IMR-90 (cell line): Measurements from ENCODE around the gene CALU. TPM values are rescaled to one million over a fixed set of nuclear protein-coding genes. Genes with fewer than 3 reads are reported as not detected.

Source experiments
- ATAC-seq: fragments of 200-7000 bp; cut with Tn5 transposase; 2 replicates; pipeline ENCODE4 v1.9.1; 2020; ENCODE audit warnings: low read depth, mild to moderate bottlenecking, moderate library complexity
- BruUV-seq: library from RNA; stranded (reverse); fragments of 400-500 nt; replicated peaks from 2 replicates; lab custom pipeline; 2021; lab: Mats Ljungman, UMichigan
- CTCF ChIA-PET: fragments of 300-600 bp; formaldehyde crosslinking; extraction: SDS; loops from one replicate; lab custom pipeline; 2021; ENCODE audit warnings: antibody characterized with exemption; lab: Yijun Ruan, JAX
- POLR2A ChIA-PET: fragments of 300-600 bp; sonication (Branson Sonifier 250); formaldehyde crosslinking; loops from one replicate; lab custom pipeline; 2022; ENCODE audit warnings: antibody characterized with exemption; ENCODE audit not compliant: unreplicated experiment; lab: Charles Lee
- DNase-seq: peaks from one replicate; pipeline ENCODE4 v3.0.0; 2013
- H2AFZ ChIP-seq: replicated peaks from 2 replicates; pipeline ENCODE3; 2013; ENCODE audit warnings: low read length, mild to moderate bottlenecking; ENCODE audit not compliant: poor library complexity
- H2AK5ac ChIP-seq: 2 replicates; pipeline ENCODE4 v1.6.1; 2013; ENCODE audit warnings: low read depth, low read length, inconsistent platforms
- H2AK9ac ChIP-seq: replicated peaks from 2 replicates; pipeline ENCODE3; 2013; ENCODE audit warnings: mild to moderate bottlenecking, low read depth, low read length, moderate library complexity; ENCODE audit not compliant: poor library complexity
- H2BK120ac ChIP-seq: 2 replicates; pipeline ENCODE4 v1.6.1; 2013; ENCODE audit warnings: low read depth, low read length, inconsistent platforms
- H2BK15ac ChIP-seq: 3 replicates; pipeline ENCODE4 v1.6.1; 2013; ENCODE audit warnings: low read depth, low read length, inconsistent platforms
- H2BK20ac ChIP-seq: 2 replicates; pipeline ENCODE4 v1.6.1; 2013; ENCODE audit warnings: low read depth, mild to moderate bottlenecking, inconsistent platforms, low read length, moderate library complexity
- H2BK5ac ChIP-seq: 2 replicates; pipeline ENCODE4 v1.6.1; 2013; ENCODE audit warnings: mild to moderate bottlenecking, low read depth, low read length, inconsistent platforms; ENCODE audit not compliant: poor library complexity, severe bottlenecking
- H3K14ac ChIP-seq: replicated peaks from 2 replicates; pipeline ENCODE4 v1.6.1; 2013; ENCODE audit warnings: low read depth, low read length, inconsistent platforms
- H3K18ac ChIP-seq: 2 replicates; pipeline ENCODE4 v1.6.1; 2013; ENCODE audit warnings: low read depth, low read length, control low read depth
- H3K23ac ChIP-seq: 2 replicates; pipeline ENCODE4 v1.6.1; 2013; ENCODE audit warnings: low read depth, low read length, inconsistent platforms
- H3K27ac ChIP-seq: 2 replicates; pipeline ENCODE4 v1.5.1; 2013; ENCODE audit warnings: mild to moderate bottlenecking, control low read depth, low read length; ENCODE audit not compliant: insufficient read depth
- H3K27me3 ChIP-seq: 2 replicates; pipeline ENCODE4 v1.6.1; 2013; ENCODE audit warnings: low read length; ENCODE audit not compliant: control insufficient read depth, insufficient read depth
- H3K36me3 ChIP-seq: 2 replicates; pipeline ENCODE4 v1.6.1; 2013; ENCODE audit warnings: low read length, mixed read lengths; ENCODE audit not compliant: control insufficient read depth, insufficient read depth
- H3K4ac ChIP-seq: 2 replicates; pipeline ENCODE4 v1.6.1; 2013; ENCODE audit warnings: low read depth, low read length, inconsistent platforms
- H3K4me1 ChIP-seq: 2 replicates; pipeline ENCODE4 v1.6.1; 2013; ENCODE audit warnings: low read length, mixed read lengths; ENCODE audit not compliant: control insufficient read depth, insufficient read depth
- H3K4me2 ChIP-seq: 2 replicates; pipeline ENCODE4 v1.6.1; 2013; ENCODE audit warnings: low read depth, mild to moderate bottlenecking, control low read depth, low read length, moderate library complexity
- H3K4me3 ChIP-seq: 2 replicates; pipeline ENCODE4 v1.5.1; 2013; ENCODE audit warnings: low read depth, mild to moderate bottlenecking, control low read depth, low read length, moderate library complexity; ENCODE audit not compliant: insufficient read depth
- H3K56ac ChIP-seq: 2 replicates; pipeline ENCODE4 v1.6.1; 2013; ENCODE audit warnings: low read length, inconsistent platforms; ENCODE audit not compliant: insufficient read depth; ENCODE audit errors: extremely low read depth
- H3K79me1 ChIP-seq, 2 experiments: 2 replicates each; pipeline ENCODE4 v1.6.1; 2013; ENCODE audit warnings: low read length in 2 of 2, inconsistent platforms in 1 of 2, low read depth in 1 of 2
- H3K9ac ChIP-seq: 2 replicates; pipeline ENCODE4 v1.6.1; 2013; ENCODE audit warnings: low read depth, low read length, control low read depth
- H3K9me1 ChIP-seq: 2 replicates; pipeline ENCODE4 v1.6.1; 2013; ENCODE audit warnings: low read length, inconsistent platforms; ENCODE audit not compliant: insufficient read depth
- H3K9me3 ChIP-seq: 2 replicates; pipeline ENCODE4 v1.6.1; 2013; ENCODE audit warnings: low read length; ENCODE audit not compliant: control insufficient read depth, insufficient read depth
- H4K20me1 ChIP-seq: 2 replicates; pipeline ENCODE4 v1.6.1; 2013; ENCODE audit warnings: low read length, inconsistent platforms; ENCODE audit not compliant: insufficient read depth
- H4K5ac ChIP-seq: 2 replicates; pipeline ENCODE4 v1.6.1; 2013; ENCODE audit warnings: mild to moderate bottlenecking, low read depth, low read length, control low read depth
- H4K8ac ChIP-seq, 2 experiments: 2 replicates each; pipeline ENCODE4 v1.6.1; 2013; ENCODE audit warnings: low read depth in 2 of 2, low read length in 2 of 2, control low read depth in 1 of 2, inconsistent platforms in 1 of 2
- H4K91ac ChIP-seq: 2 replicates; pipeline ENCODE4 v1.6.1; 2013; ENCODE audit warnings: low read depth, low read length, inconsistent platforms; ENCODE audit not compliant: insufficient read depth
- BHLHE40 ChIP-seq: fragments of 150-350 bp; IDR thresholded peaks from 2 replicates; pipeline ENCODE4 v1.6.1; 2016; ENCODE audit warnings: mild to moderate bottlenecking, low read depth, low read length
- CEBPB ChIP-seq: IDR thresholded peaks from 2 replicates; pipeline ENCODE4 v1.6.1; 2012; ENCODE audit warnings: low read depth, low read length, improper control_type of control experiment
- CTCF ChIP-seq: conservative IDR thresholded peaks from 2 replicates; pipeline ENCODE4 v1.5.1; 2012; ENCODE audit warnings: mild to moderate bottlenecking, low read depth, low read length, improper control_type of control experiment
- FOS ChIP-seq: fragments of 150-350 bp; IDR thresholded peaks from 2 replicates; pipeline ENCODE4 v1.6.1; 2016; ENCODE audit warnings: low read depth, low read length
- MAFK ChIP-seq: IDR thresholded peaks from 2 replicates; pipeline ENCODE4 v1.6.1; 2012; ENCODE audit warnings: low read depth, low read length, improper control_type of control experiment
- MAZ ChIP-seq: IDR thresholded peaks from 2 replicates; pipeline ENCODE4 v1.6.1; 2012; ENCODE audit warnings: low read depth, mild to moderate bottlenecking, low read length, improper control_type of control experiment, moderate library complexity, borderline replicate concordance
- POLR2A ChIP-seq: IDR thresholded peaks from 2 replicates; pipeline ENCODE4 v1.6.1; 2012; ENCODE audit warnings: mild to moderate bottlenecking, low read depth, low read length
- RAD21 ChIP-seq: IDR thresholded peaks from 2 replicates; pipeline ENCODE4 v1.6.1; 2012; ENCODE audit warnings: low read length, improper control_type of control experiment
- RCOR1 ChIP-seq: IDR thresholded peaks from 2 replicates; pipeline ENCODE4 v1.6.1; 2012; ENCODE audit warnings: mild to moderate bottlenecking, low read length, improper control_type of control experiment; ENCODE audit not compliant: insufficient replicate concordance
- RFX5 ChIP-seq: IDR thresholded peaks from 2 replicates; pipeline ENCODE4 v1.8.0; 2012; ENCODE audit warnings: low read depth, mild to moderate bottlenecking, low read length, moderate library complexity
- WGBS, 2 experiments: methylation state at CpG; one replicate each; pipeline versions ENCODE4 v1.1.5 to v1.1.7; 2013; ENCODE audit warnings: missing lambda C conversion rate in 2 of 2; ENCODE audit not compliant: insufficient read length in 1 of 2; ENCODE audit errors: extremely low coverage in 2 of 2; 5-methylcytosine and 5-hydroxymethylcytosine counted together
- dilution Hi-C: fragments of 300-500 bp; cut with HindIII; formaldehyde crosslinking; loops from one replicate; pipeline ENCODE4 v1.14.3; 2018; ENCODE audit warnings: low sequenced_read_pairs; ENCODE audit not compliant: unreplicated experiment
- in situ Hi-C: fragments of 300-500 bp; cut with MboI; formaldehyde crosslinking; loops from 3 replicates; pipeline ENCODE4 v1.14.3; 2019; ENCODE audit warnings: low sequenced_read_pairs, inconsistent platforms, mixed read lengths
- intact Hi-C: fragments of 100-400 bp; cut with micrococcal nuclease; formaldehyde crosslinking; loops from 2 replicates; pipeline ENCODE4 v1.10.0; 2022
- polyA plus RNA-seq, 3 experiments: library from polyadenylated mRNA; depleted of rRNA; stranded (reverse); fragments of >200 nt; gene quantifications; 2 replicates each; pipeline ENCODE4 v1.2.3, GENCODE V29; 2012; ENCODE audit warnings: low replicate concordance in 1 of 3
- total RNA-seq: library from RNA; depleted of rRNA; stranded (reverse); fragments of >200 nt; gene quantifications from 2 replicates; pipeline ENCODE4 v1.2.3, GENCODE V29; 2012

Gene CALU
- total and polyA plus RNA-seq, 2 of the 4 experiments (the other 2 are of a cell fraction), result 421 to 525 TPM

- no peak overlapping the region for H2BK15ac ChIP-seq
- H4K91ac ChIP-seq, result no peak overlapping the region
- no peak overlapping the region for H3K27ac ChIP-seq
- no peak overlapping the region for H2AK5ac ChIP-seq
- H3K79me1 ChIP-seq, result no peaks in the 10 kb centered on the region; a peak in 1 of 4 replicates
- no peak overlapping the region for H2AFZ ChIP-seq
- H2BK20ac ChIP-seq, result no peak overlapping the region
- ChIA-PET POLR2A (interaction anchor here (0.6 kb wide), 1 partner anchor 10 kb away, joined by 3 read pairs; no protein-coding TSS in a partner anchor), CTCF (interaction anchor here (0.7 kb wide), 1 partner anchor 718 kb away, joined by 6 read pairs; no protein-coding TSS in a partner anchor)
- peaks cover 10% of the 10 kb centered on the region for H3K4me1 ChIP-seq
- H2AK9ac ChIP-seq, result no peak overlapping the region
- no peak overlapping the region for H3K4me2 ChIP-seq
- no peaks in the 10 kb centered on the region for H3K27me3 ChIP-seq
- H3K18ac ChIP-seq, result no peak overlapping the region
- DNase-seq (no peak), ATAC-seq (no peak)
- in situ Hi-C loops (no loop called here), intact Hi-C loops (no loop called here), dilution Hi-C loops (no loop called here)
- TF ChIP-seq MAZ (no peak), RFX5 (no peak), BHLHE40 (no peak), POLR2A (no peak), RAD21 (no peak), CTCF (no peak), CEBPB (no peak), MAFK (no peak), FOS (no peak), RCOR1 (no peak)
- peaks cover 7% of the 10 kb centered on the region; the same call in 1 of the 2 replicates for H3K36me3 ChIP-seq
- BruUV-seq, result no TSS peak
- H3K23ac ChIP-seq, result no peak overlapping the region
- H4K5ac ChIP-seq, result no peak overlapping the region
- H3K9ac ChIP-seq, result no peak overlapping the region
- H2BK5ac ChIP-seq, result no peak overlapping the region
- no peak overlapping the region for H3K4me3 ChIP-seq
- H3K9me3 ChIP-seq, result no peaks in the 10 kb centered on the region
- no peak overlapping the region for H3K4ac ChIP-seq
- H3K56ac ChIP-seq, result no peak overlapping the region
- no peak overlapping the region for H2BK120ac ChIP-seq
- WGBS, 2 experiments, result 100% methylated on average over 8 of the region's 11 CpGs; no CpG with 5 or more reads in 1 of the 2 experiments
- no peak overlapping the region for H4K8ac ChIP-seq
- H3K9me1 ChIP-seq, result peaks cover 6% of the 10 kb centered on the region
- H4K20me1 ChIP-seq, result no peaks in the 10 kb centered on the region
- no peak overlapping the region for H3K14ac ChIP-seq
Measured at GRCh38 chr7:128811631-128812430, 72.7 kb downstream of the CALU start.
